H1 (cell line): ENCODE data around the gene ACSL4. TPM values are rescaled to one million over a fixed set of nuclear protein-coding genes. Genes with fewer than 3 reads are reported as not detected.

Source experiments
- CTCF ChIA-PET: fragments of 300-600 bp; sonication (Branson Sonifier 250); formaldehyde crosslinking; loops from one replicate; lab custom pipeline; 2021; ENCODE audit not compliant: partially characterized antibody; lab: Charles Lee
- POLR2A ChIA-PET: fragments of 300-600 bp; sonication (Branson Sonifier 250); formaldehyde crosslinking; loops from one replicate; lab custom pipeline; 2021; ENCODE audit warnings: inconsistent platforms; ENCODE audit not compliant: partially characterized antibody; lab: Charles Lee
- DNase-seq, 2 experiments: peaks; one replicate each; pipeline versions ENCODE4 v3.0.0 to v3.0.0-alpha.2; 2010 to 2022; ENCODE audit warnings: low spot score in 2 of 2, low read depth in 1 of 2, mixed read lengths in 1 of 2
- FAIRE-seq: peaks from 2 replicates; lab custom pipeline; 2011; peaks lifted over from hg19 to GRCh38; lab: Jason Lieb, UNC
- H2AFZ ChIP-seq: 2 replicates; pipeline ENCODE4 v1.8.1; 2012; ENCODE audit warnings: low read length, inconsistent platforms
- H2AK5ac ChIP-seq: 2 replicates; pipeline ENCODE4 v1.6.1; 2013; ENCODE audit warnings: low read depth, low read length
- H2BK120ac ChIP-seq: replicated peaks from 2 replicates; pipeline ENCODE3; 2013; ENCODE audit warnings: low read depth, low read length, inconsistent platforms
- H2BK12ac ChIP-seq: 2 replicates; pipeline ENCODE4 v1.6.1; 2013; ENCODE audit warnings: low read depth, low read length
- H2BK15ac ChIP-seq: 2 replicates; pipeline ENCODE4 v1.6.1; 2013; ENCODE audit warnings: low read length
- H2BK20ac ChIP-seq: 2 replicates; pipeline ENCODE4 v1.6.1; 2013; ENCODE audit warnings: low read length
- H2BK5ac ChIP-seq: 2 replicates; pipeline ENCODE4 v1.6.1; 2013; ENCODE audit warnings: low read depth, low read length
- H3K14ac ChIP-seq: 2 replicates; pipeline ENCODE4 v1.6.1; 2013; ENCODE audit warnings: inconsistent platforms; ENCODE audit not compliant: insufficient read length
- H3K18ac ChIP-seq: 2 replicates; pipeline ENCODE4 v1.6.1; 2013; ENCODE audit warnings: low read length; ENCODE audit errors: extremely low read depth
- H3K23ac ChIP-seq: 2 replicates; pipeline ENCODE4 v1.6.1; 2013; ENCODE audit warnings: inconsistent platforms; ENCODE audit not compliant: insufficient read length
- H3K23me2 ChIP-seq: 2 replicates; pipeline ENCODE4 v1.6.1; 2013; ENCODE audit warnings: low read depth, low read length
- H3K27ac ChIP-seq: 2 replicates; pipeline ENCODE4 v1.6.1; 2011; ENCODE audit warnings: low read depth, low read length, inconsistent platforms
- H3K27me3 ChIP-seq, 4 experiments: replicated peaks in 1 of 4; 1 replicate in 1 of 4; 2 replicates in 3 of 4; pipeline versions ENCODE4 v1.6.1 to v1.8.1; 2011 to 2013; ENCODE audit warnings: low read length in 3 of 4, mild to moderate bottlenecking in 3 of 4, inconsistent platforms in 2 of 4, mixed read lengths in 2 of 4, moderate library complexity in 1 of 4; ENCODE audit not compliant: control insufficient read depth in 3 of 4, insufficient read depth in 3 of 4; ENCODE audit errors: extremely low read depth in 1 of 4
- H3K36me3 ChIP-seq, 4 experiments: 2 replicates each; pipeline versions ENCODE4 v1.6.1 to v1.8.1; 2011 to 2013; ENCODE audit warnings: mild to moderate bottlenecking in 4 of 4, low read length in 3 of 4, moderate library complexity in 2 of 4, control low read depth in 1 of 4, inconsistent platforms in 1 of 4; ENCODE audit not compliant: insufficient read depth in 4 of 4, control insufficient read depth in 2 of 4
- H3K4ac ChIP-seq: replicated peaks from 2 replicates; pipeline ENCODE3; 2013; ENCODE audit warnings: low read length, low read depth, mixed read lengths, inconsistent platforms; ENCODE audit not compliant: insufficient read length
- H3K4me1 ChIP-seq, 4 experiments: replicated peaks in 1 of 4; 1 replicate in 1 of 4; 2 replicates in 3 of 4; pipeline versions ENCODE4 v1.6.1 to v1.8.1; 2011 to 2013; ENCODE audit warnings: low read length in 3 of 4, inconsistent platforms in 2 of 4, mixed read lengths in 1 of 4; ENCODE audit not compliant: insufficient read depth in 4 of 4, control insufficient read depth in 3 of 4
- H3K4me2 ChIP-seq, 2 experiments: 2 replicates each; pipeline versions ENCODE4 v1.6.1 to v1.8.1; 2011 to 2013; ENCODE audit warnings: low read depth in 2 of 2, low read length in 2 of 2, control low read depth in 1 of 2, inconsistent platforms in 1 of 2, mild to moderate bottlenecking in 1 of 2; ENCODE audit not compliant: insufficient read depth in 1 of 2
- H3K4me3 ChIP-seq, 4 experiments: fragments of 200-600, 300-600 bp in 1 of 4; sonication (generic), shearing (Covaris generic), sonication (Bioruptor Twin) in 1 of 4; 2 replicates each; pipeline versions ENCODE4 v1.5.1 to v1.8.1; 2011 to 2016; ENCODE audit warnings: low read length in 4 of 4, low read depth in 3 of 4, control low read depth in 2 of 4, inconsistent platforms in 2 of 4, mild to moderate bottlenecking in 2 of 4, mixed read lengths in 1 of 4, moderate library complexity in 1 of 4; ENCODE audit not compliant: insufficient read depth in 2 of 4; ENCODE audit errors: extremely low read depth in 1 of 4
- H3K56ac ChIP-seq: replicated peaks from 2 replicates; pipeline ENCODE3; 2013; ENCODE audit warnings: low read depth, mild to moderate bottlenecking, mixed read lengths, low read length, inconsistent platforms; ENCODE audit not compliant: insufficient read length
- H3K79me1 ChIP-seq: 2 replicates; pipeline ENCODE4 v1.6.1; 2013; ENCODE audit warnings: low read depth, low read length, control low read depth
- H3K79me2 ChIP-seq, 2 experiments: 2 replicates each; pipeline versions ENCODE4 v1.6.1 to v1.8.1; 2012 to 2013; ENCODE audit warnings: low read length in 2 of 2, mild to moderate bottlenecking in 2 of 2, inconsistent platforms in 1 of 2; ENCODE audit not compliant: insufficient read depth in 2 of 2, control insufficient read depth in 1 of 2
- H3K9ac ChIP-seq, 4 experiments: replicated peaks in 1 of 4; 1 replicate in 1 of 4; 2 replicates in 3 of 4; pipeline versions ENCODE4 v1.6.1 to v1.8.1; 2011 to 2013; ENCODE audit warnings: low read depth in 3 of 4, low read length in 3 of 4, control low read depth in 2 of 4, mild to moderate bottlenecking in 2 of 4, moderate library complexity in 2 of 4, inconsistent platforms in 1 of 4; ENCODE audit errors: extremely low read depth in 1 of 4
- H3K9me3 ChIP-seq, 2 experiments: 2 replicates each; pipeline versions ENCODE4 v1.6.1 to v1.8.1; 2012 to 2013; ENCODE audit warnings: mild to moderate bottlenecking in 2 of 2, moderate library complexity in 2 of 2, control low read depth in 1 of 2, inconsistent platforms in 1 of 2, low read depth in 1 of 2, low read length in 1 of 2, mixed read lengths in 1 of 2; ENCODE audit not compliant: insufficient read depth in 2 of 2
- H4K20me1 ChIP-seq, 2 experiments: replicated peaks in 1 of 2; 2 replicates each; pipeline versions ENCODE3 to v1.8.1; 2011 to 2013; ENCODE audit warnings: inconsistent platforms in 2 of 2, low read length in 2 of 2, mild to moderate bottlenecking in 1 of 2; ENCODE audit not compliant: insufficient read depth in 2 of 2, control insufficient read depth in 1 of 2
- H4K5ac ChIP-seq: 2 replicates; pipeline ENCODE4 v1.6.1; 2013; ENCODE audit warnings: low read length, low read depth, mixed read lengths, inconsistent platforms; ENCODE audit not compliant: insufficient read length
- H4K8ac ChIP-seq: 2 replicates; pipeline ENCODE4 v1.8.0; 2013; ENCODE audit warnings: mild to moderate bottlenecking, moderate library complexity, low read length, inconsistent platforms; ENCODE audit not compliant: insufficient read depth; ENCODE audit errors: extremely low read depth
- H4K91ac ChIP-seq: replicated peaks from 2 replicates; pipeline ENCODE3; 2013; ENCODE audit warnings: low read length, mixed read lengths, inconsistent platforms; ENCODE audit not compliant: insufficient read length
- FOSL1 ChIP-seq: IDR thresholded peaks from 2 replicates; pipeline ENCODE4 v1.6.1; 2011; ENCODE audit warnings: mild to moderate bottlenecking, low read depth, low read length, moderate library complexity; ENCODE audit not compliant: insufficient read depth
- GABPA ChIP-seq: IDR thresholded peaks from 2 replicates; pipeline ENCODE4 v1.6.1; 2011; ENCODE audit warnings: mild to moderate bottlenecking, low read length, moderate library complexity, borderline replicate concordance; ENCODE audit not compliant: insufficient read depth
- HDAC6 ChIP-seq: IDR thresholded peaks from one replicate; pipeline ENCODE4 v1.7.1; 2012; ENCODE audit warnings: low read depth, mild to moderate bottlenecking, inconsistent platforms, low read length, moderate library complexity
- JUND ChIP-seq: IDR thresholded peaks from 2 replicates; pipeline ENCODE4 v1.6.1; 2011; ENCODE audit warnings: mild to moderate bottlenecking, improper control_type of control experiment, low read length
- KDM1A ChIP-seq: fragments of 200-600, 300-600 bp; sonication (generic); IDR thresholded peaks from 2 replicates; pipeline ENCODE4 v1.7.1; 2016; ENCODE audit warnings: mild to moderate bottlenecking, low read length, borderline replicate concordance
- RAD21 ChIP-seq, 2 experiments: IDR thresholded peaks in 1 of 2; conservative IDR thresholded peaks in 1 of 2; 2 replicates each; pipeline ENCODE4 v1.6.1; 2011; ENCODE audit warnings: low read depth in 2 of 2, low read length in 2 of 2, improper control_type of control experiment in 1 of 2, inconsistent platforms in 1 of 2, mild to moderate bottlenecking in 1 of 2, moderate library complexity in 1 of 2
- RNF2 ChIP-seq: fragments of 200-900, 300-1000 bp; sonication (generic); IDR thresholded peaks from 2 replicates; pipeline ENCODE4 v1.7.1; 2016; ENCODE audit warnings: borderline replicate concordance, low read depth, mild to moderate bottlenecking, antibody characterized with exemption, low read length; ENCODE audit not compliant: poor library complexity, severe bottlenecking; ENCODE audit errors: missing control alignments
- SP4 ChIP-seq: IDR thresholded peaks from 2 replicates; pipeline ENCODE4 v1.6.1; 2012; ENCODE audit warnings: low read length, inconsistent platforms
- TBP ChIP-seq: IDR thresholded peaks from 2 replicates; pipeline ENCODE4 v1.6.1; 2011; ENCODE audit warnings: low read depth, low read length, improper control_type of control experiment
- YY1 ChIP-seq: IDR thresholded peaks from 2 replicates; pipeline ENCODE4 v1.6.1; 2011; ENCODE audit warnings: low read depth, mild to moderate bottlenecking, low read length
- WGBS, 2 experiments: shearing (Covaris generic) in 1 of 2; methylation state at CpG; one replicate each; pipeline versions ENCODE4 v1.1.6 to v1.1.7; 2013 to 2015; ENCODE audit warnings: low lambda C conversion rate in 2 of 2, mixed read lengths in 2 of 2, inconsistent platforms in 1 of 2, low coverage in 1 of 2, missing lambda C conversion rate in 1 of 2; ENCODE audit not compliant: insufficient replicate concordance in 2 of 2, insufficient coverage in 1 of 2, insufficient read length in 1 of 2; ENCODE audit errors: extremely low coverage in 1 of 2, missing lambda C conversion rate in 1 of 2; 5-methylcytosine and 5-hydroxymethylcytosine counted together
- polyA plus RNA-seq, 7 experiments: library from polyadenylated mRNA; depleted of rRNA in 3 of 7; stranded (reverse) in 5 of 7; unstranded in 2 of 7; fragments of >200 nt in 5 of 7; fragments of 200-250 nt in 2 of 7; gene quantifications; 1 replicate in 5 of 7; 2 replicates in 1 of 7; 4 replicates in 1 of 7; pipeline versions ENCODE4 v1.2.1 to v1.2.3, GENCODE V29; 2011 to 2013; ENCODE audit warnings: missing spikeins in 2 of 7, mixed read lengths in 2 of 7
- total RNA-seq: library from RNA; stranded (reverse); fragmentation: NEBNext Ultra II Directional; extraction: Animal tissue kit (Norgen Biotek cat#: 25700); gene quantifications from 2 replicates; pipeline ENCODE4 v1.2.1, GENCODE V29; 2021
- TF ChIP-seq, protein P1 (sequence below): IDR thresholded peaks from 2 replicates; pipeline ENCODE4 v1.6.1; 2012; ENCODE audit warnings: inconsistent platforms

The ACSL4 gene
- total and polyA plus RNA-seq, 2 of the 8 experiments (the other 6 are each of a cell fraction or from before 2014, with no cell fraction given) = 11.3 to 47.0 TPM

DNA sequence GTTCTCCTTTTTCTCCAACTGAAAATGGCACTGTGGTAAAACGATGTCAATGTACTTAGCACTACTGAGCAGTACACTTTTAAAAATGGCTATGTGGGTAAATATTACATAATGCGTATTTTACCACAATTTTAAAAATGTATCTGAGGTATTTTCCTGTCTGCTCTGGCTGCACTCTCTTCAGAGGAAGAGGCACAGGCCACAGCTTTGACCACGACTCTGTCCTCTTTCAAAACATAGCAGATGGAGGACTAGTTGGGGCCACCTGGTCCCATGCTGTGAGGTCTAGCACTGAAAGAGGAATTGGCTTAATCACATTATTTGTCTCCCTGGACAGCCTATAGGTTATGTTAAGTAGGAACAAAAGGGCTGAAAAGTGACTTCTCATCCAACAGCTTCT is 113.3 kb downstream of the ACSL4 start:
- Histone ChIP-seq H3K36me3 (no peaks in the 10 kb centered on the region), H3K79me1 (no peaks in the 10 kb centered on the region), H3K4me1 (peaks cover 0 to 8% (median 0%) of the 10 kb centered on the region in 4 experiments; a peak in 1 of 7 replicates), H4K8ac (no peak overlapping the region), H2AK5ac (no peak overlapping the region), H4K20me1 (no peaks in the 10 kb centered on the region), H2BK15ac (no peak overlapping the region), H2BK120ac (no peak overlapping the region), H2BK5ac (no peak overlapping the region), H4K91ac (no peak overlapping the region), H3K18ac (no peak overlapping the region), H2BK20ac (no peak overlapping the region), H3K4me3 (no peak overlapping the region), H3K9ac (no peak overlapping the region), H3K27ac (no peak overlapping the region), H3K23me2 (peaks cover 3% of the 10 kb centered on the region; the same call in 1 of the 2 replicates), H2BK12ac (no peak overlapping the region), H2AFZ (no peak overlapping the region), H3K14ac (no peak overlapping the region), H3K9me3 (no peaks in the 10 kb centered on the region), H3K4ac (no peak overlapping the region), H3K4me2 (no peak overlapping the region), H3K56ac (no peak overlapping the region), H4K5ac (no peak overlapping the region), H3K23ac (no peak overlapping the region), H3K79me2 (no peaks in the 10 kb centered on the region), H3K27me3 (peaks cover 0 to 7% (median 5%) of the 10 kb centered on the region in 4 experiments; a peak in 5 of 7 replicates)
- no peak for TF ChIP-seq HDAC6
- TF ChIP-seq YY1 = no peak
- no peak for TF ChIP-seq SP4
- no peak for TF ChIP-seq RAD21 (IDR thresholded peaks at IDR 0.05 in 1 of 2, conservative IDR thresholded peaks at IDR 0.05 in 1 of 2; ENCODE audit: low read depth in 2 of 2, low read length in 2 of 2)
- no peak for TF ChIP-seq KDM1A
- no peak for TF ChIP-seq RNF2
- TF ChIP-seq TBP = no peak
- TF ChIP-seq, protein P1, sequence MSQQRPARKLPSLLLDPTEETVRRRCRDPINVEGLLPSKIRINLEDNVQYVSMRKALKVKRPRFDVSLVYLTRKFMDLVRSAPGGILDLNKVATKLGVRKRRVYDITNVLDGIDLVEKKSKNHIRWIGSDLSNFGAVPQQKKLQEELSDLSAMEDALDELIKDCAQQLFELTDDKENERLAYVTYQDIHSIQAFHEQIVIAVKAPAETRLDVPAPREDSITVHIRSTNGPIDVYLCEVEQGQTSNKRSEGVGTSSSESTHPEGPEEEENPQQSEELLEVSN = no peak
- TF ChIP-seq JUND = no peak
- no peak for TF ChIP-seq GABPA
- no peak for TF ChIP-seq FOSL1
- no peak for FAIRE-seq
- POLR2A ChIA-PET = no interaction called here
- WGBS, 2 experiments = 82% methylated on average over 3 of the region's 3 CpGs; no CpG with 5 or more reads in 1 of the 2 experiments
- no peak for DNase-seq
- CTCF ChIA-PET = no interaction called here
